ENCODE results near the gene SLC2A4RG.
"Not testable (repeated sequence)": the region's sequence is repeated elsewhere in the genome, so short reads cannot be mapped to it uniquely, and the experiment has no call there.

SLC2A4RG gene

DNA sequence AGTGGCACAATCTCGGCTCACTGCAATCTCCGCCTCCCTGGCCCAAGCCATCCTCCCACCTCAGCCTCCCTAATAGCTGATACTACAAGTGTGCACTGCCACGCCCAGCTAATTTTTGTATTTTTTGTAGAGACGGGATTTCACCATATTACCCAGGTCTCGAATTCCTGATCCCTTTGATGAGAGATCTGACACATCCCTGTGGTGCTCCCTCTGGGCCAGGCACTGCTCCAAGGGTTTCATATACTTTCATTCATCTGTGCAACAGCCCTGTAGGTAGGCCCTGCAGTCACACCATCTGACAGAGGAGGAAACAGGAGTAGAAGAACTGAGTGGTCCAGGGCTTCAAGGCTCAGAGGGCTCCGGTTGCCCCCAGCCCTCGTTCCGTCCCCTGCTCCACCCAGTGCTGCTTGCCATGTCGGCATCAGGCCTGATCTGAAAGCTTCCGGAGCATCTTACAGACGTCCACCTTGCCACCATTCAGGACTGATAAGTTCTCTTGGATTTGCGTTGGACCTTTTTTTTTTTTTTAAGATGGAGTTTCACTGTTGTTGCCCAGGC, 28.4 kb upstream of the SLC2A4RG start:
- no peak overlapping the region for H3K4me3 ChIP-seq (ENCODE audit: low read depth, low read length)
- TF ChIP-seq, protein P1, sequence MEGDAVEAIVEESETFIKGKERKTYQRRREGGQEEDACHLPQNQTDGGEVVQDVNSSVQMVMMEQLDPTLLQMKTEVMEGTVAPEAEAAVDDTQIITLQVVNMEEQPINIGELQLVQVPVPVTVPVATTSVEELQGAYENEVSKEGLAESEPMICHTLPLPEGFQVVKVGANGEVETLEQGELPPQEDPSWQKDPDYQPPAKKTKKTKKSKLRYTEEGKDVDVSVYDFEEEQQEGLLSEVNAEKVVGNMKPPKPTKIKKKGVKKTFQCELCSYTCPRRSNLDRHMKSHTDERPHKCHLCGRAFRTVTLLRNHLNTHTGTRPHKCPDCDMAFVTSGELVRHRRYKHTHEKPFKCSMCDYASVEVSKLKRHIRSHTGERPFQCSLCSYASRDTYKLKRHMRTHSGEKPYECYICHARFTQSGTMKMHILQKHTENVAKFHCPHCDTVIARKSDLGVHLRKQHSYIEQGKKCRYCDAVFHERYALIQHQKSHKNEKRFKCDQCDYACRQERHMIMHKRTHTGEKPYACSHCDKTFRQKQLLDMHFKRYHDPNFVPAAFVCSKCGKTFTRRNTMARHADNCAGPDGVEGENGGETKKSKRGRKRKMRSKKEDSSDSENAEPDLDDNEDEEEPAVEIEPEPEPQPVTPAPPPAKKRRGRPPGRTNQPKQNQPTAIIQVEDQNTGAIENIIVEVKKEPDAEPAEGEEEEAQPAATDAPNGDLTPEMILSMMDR (IDR thresholded peaks at IDR 0.05; ENCODE audit: low read depth, low read length): no peak

DNA sequence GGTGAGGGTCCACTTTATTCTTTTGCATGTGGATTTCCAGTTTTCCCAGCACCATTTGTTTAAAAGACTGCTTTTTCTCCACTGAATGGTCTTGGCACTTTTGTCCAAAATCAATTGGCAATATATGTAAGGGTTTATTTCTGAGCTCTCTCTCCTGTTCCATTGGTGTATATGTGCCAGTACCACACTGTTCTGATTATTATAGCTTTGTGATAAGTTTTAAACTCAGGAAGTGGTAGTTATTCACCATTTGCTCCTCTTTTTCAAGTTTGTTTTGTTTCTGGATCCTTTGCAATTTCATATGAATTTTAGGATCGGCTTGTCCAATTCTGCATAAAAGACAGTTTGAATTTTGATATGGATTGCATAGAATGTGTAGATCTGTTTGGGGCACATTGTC, 27.4 kb upstream of the SLC2A4RG start:
- TF ChIP-seq, protein P1 (IDR thresholded peaks at IDR 0.05; ENCODE audit: low read depth, low read length): no peak
- H3K4me3 ChIP-seq (ENCODE audit: low read depth, low read length): no peak overlapping the region

DNA sequence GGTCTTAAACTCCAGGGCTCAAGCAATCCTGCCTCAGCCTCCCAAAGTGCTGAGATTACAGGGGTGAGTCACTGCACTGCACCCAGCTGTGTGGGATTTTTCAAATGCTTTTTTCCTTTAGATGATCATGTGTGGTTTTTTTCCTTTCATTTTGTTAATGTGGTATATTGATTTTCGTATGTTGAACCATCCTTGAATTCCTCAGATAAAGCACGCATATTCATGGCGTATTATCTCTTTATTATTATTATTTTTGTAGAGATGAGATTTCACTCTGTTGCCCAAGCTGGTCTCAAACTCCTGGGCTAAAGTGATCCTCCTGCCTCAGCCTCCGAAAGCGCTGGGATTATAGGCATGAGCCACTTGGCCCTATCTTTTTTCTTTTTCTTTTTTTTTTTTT, 24.7 kb upstream of the SLC2A4RG start:
- TF ChIP-seq, protein P1 (IDR thresholded peaks at IDR 0.05; ENCODE audit: low read depth, low read length): no peak
- H3K4me3 ChIP-seq (ENCODE audit: low read depth, low read length): no peak overlapping the region

DNA sequence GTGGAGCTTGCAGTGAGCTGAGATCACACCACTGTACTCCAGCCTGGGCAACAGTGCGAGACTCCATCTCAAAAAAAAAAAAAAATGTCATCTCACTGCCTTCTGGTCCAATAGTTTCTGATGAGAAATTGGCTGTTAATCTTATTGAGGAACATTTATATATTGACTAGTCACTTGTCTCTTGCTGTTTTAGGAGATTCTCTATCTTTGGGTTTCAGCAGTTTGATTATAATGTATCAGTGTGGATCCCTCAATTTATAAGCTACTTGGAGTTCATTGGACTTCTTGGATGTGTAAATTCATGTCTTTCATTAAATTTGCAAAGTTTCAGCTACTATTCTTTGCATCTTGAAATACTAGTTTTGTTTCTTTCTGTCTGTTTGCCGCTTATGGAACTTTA, 20.6 kb upstream of the SLC2A4RG start:
- TF ChIP-seq, protein P1 (IDR thresholded peaks at IDR 0.05; ENCODE audit: low read depth, low read length): no peak
- no peak overlapping the region for H3K4me3 ChIP-seq (ENCODE audit: low read depth, low read length)

DNA sequence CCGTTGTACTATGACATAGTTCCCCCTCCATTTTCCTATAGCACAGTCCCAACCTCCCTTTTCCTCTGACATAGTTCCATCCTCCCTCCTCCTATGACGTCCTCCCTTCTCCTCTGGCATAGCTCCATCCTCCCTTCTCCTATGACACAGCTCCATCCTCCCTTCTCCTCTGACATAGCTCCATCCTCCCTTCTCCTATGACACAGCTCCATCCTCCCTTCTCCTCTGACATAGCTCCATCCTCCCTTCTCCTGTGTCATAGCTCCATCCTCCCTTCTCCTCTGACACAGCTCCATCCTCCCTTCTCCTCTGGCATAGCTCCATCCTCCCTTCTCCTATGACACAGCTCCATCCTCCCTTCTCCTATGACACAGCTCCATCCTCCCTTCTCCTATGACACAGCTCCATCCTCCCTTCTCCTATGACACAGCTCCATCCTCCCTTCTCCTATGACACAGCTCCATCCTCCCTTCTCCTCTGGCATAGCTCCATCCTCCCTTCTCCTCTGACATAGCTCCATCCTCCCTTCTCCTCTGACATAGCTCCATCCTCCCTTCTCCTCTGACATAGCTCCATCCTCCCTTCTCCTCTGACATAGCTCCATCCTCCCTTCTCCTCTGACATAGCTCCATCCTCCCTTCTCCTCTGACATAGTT, 16.5 kb upstream of the SLC2A4RG start:
- H3K4me3 ChIP-seq (ENCODE audit: low read depth, low read length): not testable (repeated sequence)

DNA sequence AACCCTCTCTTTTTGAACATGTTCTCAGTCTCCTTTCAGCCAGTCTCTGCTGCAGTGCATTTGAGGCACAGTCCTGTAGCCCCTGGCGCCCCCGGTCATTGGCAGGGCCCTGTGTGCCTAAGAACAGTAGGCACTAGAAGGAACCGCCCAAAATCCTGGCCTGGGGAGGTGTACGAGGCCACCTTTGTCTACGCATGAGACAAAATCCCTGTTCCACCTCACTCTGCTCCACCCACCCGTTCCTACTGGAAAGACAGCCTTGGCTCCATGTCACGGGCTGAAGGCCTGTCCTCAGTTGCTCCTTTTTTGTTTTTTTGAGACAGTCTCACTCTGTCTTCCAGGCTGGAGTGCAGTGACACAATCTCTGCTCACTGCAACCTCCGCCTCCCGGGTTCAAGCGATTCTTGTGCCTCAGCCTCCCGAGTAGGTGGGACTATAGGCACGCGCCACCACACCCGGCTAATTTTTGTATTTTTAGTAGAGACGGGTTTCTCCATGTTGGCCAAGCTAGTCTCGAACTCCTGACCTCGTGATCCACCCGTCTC, 9.3 kb upstream of the SLC2A4RG start:
- H3K4me3 ChIP-seq (ENCODE audit: low read depth, low read length): not testable (repeated sequence)

DNA sequence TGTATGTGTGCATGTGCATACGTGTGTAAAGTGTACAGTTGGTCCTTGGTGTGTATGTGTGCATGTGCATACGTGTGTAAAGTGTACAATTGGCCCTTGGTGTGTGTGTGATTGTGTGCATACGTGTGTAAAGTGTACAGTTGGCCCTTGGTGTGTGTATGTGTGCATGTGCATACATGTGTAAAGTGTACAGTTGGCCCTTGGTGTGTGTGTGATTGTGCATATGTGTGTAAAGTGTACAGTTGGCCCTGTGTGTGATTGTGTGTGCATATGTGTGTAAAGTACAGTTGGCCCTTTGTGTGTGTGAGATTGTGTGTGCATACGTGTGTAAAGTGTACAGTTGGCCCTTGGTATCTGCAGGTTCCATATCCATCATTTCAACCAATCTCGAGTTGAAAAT, 8.2 kb upstream of the SLC2A4RG start:
- H3K4me3 ChIP-seq (ENCODE audit: low read depth, low read length): no peak overlapping the region
- TF ChIP-seq, protein P1 (IDR thresholded peaks at IDR 0.05; ENCODE audit: low read depth, low read length): no peak

DNA sequence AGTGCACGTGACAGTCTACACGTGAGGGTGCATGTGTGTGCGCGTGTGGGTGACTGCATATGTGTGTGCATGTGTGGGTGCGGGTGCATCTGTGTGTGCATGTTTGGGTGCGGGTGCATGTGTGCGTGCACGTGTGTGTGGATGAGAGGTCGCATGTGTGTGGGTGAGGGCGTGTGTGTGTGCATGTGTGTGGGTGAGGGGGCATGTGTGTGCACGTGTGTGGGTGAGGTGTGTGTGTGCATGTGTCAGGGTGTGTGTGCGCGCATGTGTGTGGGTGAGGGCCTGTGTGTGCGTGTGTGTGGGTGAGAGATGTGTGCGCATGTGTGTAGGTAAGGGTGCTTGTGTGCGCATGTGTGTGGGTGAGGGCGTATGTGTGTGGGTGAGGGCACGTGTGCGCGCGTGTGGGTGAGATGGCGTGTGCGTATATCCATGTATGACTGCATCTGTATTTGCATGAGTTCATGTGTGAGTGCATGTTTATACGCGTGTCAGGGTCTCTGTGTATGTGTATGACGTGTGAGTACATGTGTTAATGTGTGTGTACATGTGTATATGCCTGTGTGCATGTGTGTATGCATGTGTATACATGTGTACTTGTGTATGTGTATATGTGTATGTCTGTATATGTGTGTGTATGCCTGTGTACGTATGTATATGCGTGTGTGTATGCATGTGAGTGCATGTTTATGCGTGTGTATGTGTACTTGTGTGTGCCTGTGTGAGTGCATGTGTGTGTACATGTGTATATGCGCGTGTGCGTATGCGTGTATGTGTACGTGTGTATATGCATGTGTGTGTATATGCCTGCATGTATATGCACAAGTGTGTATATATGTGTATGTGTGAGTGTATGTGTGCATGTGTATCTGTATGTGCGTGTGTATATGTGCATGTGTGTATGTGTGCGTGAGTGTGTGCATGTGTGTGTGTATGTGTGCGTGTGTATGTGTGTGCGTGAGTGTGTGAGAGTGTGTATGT, 7.2 kb upstream of the SLC2A4RG start:
- TF ChIP-seq, protein P1 (IDR thresholded peaks at IDR 0.05; ENCODE audit: low read depth, low read length): no peak
- H3K4me3 ChIP-seq (ENCODE audit: low read depth, low read length): no peak overlapping the region
